Adipose tissue (tissue), 3 donors: Measurements from ENCODE around the gene DEPDC4. TPM values are rescaled to one million over a fixed set of nuclear protein-coding genes. Genes with fewer than 3 reads are reported as not detected.
"Not testable (repeated sequence)": the region's sequence is repeated elsewhere in the genome, so short reads cannot be mapped to it uniquely, and the experiment has no call there.

Source experiments
- H3K27ac ChIP-seq: one replicate; pipeline ENCODE4 v1.5.1; 2013; ENCODE audit warnings: low read depth, low read length
- WGBS, 3 donors: extraction: QIAGEN DNeasy Blood & Tissue Kit; methylation state at CpG; one replicate each; pipeline ENCODE4 v1.1.7; 2013; 5-methylcytosine and 5-hydroxymethylcytosine counted together
- polyA plus RNA-seq, 3 donors: library from polyadenylated mRNA; stranded (reverse); fragments of 200-250 nt; gene quantifications; one replicate each; pipeline ENCODE4 v1.2.3, GENCODE V29; 2013
- donor health status: healthy with polysubstance abuse.
- donor health status: Bipolar disorder and iron deficiency.
- donor health status: healthy.

DEPDC4 gene
- polyA plus RNA-seq, 3 donors = 0.39 to 1.4 TPM; not detected in 1

GRCh38 chr12:100266585-100266834 is 369 bp downstream of the DEPDC4 start:
- no peak overlapping the region for H3K27ac ChIP-seq
- WGBS, 3 donors = 2% methylated on average over 6 of the region's 6 CpGs

GRCh38 chr12:100265732-100266584 is 921 bp downstream of the DEPDC4 start:
- no peak overlapping the region for H3K27ac ChIP-seq
- WGBS, 3 donors = 55 to 70% (median 69%) methylated on average over 11 of the region's 11 CpGs

GRCh38 chr12:100265107-100265506 is 1.8 kb downstream of the DEPDC4 start:
- not testable (repeated sequence) for H3K27ac ChIP-seq
- 96 to 100% (median 97%) methylated on average over 5 of the region's 5 CpGs for WGBS, 3 donors

- no peak overlapping the region for H3K27ac ChIP-seq
- WGBS, 3 donors = 83 to 90% (median 89%) methylated on average over 5 of the region's 5 CpGs
Measured at GRCh38 chr12:100263131-100263530, 3.7 kb downstream of the DEPDC4 start.

GRCh38 chr12:100258127-100258526 is 8.8 kb downstream of the DEPDC4 start:
- H3K27ac ChIP-seq = no peak overlapping the region
- 97 to 100% (median 98%) methylated on average over 1 of the region's 1 CpG for WGBS, 3 donors

GRCh38 chr12:100254876-100255275 is 12.0 kb downstream of the DEPDC4 start:
- WGBS, 3 donors = 96% methylated on average over 1 of the region's 1 CpG
- H3K27ac ChIP-seq = no peak overlapping the region

GRCh38 chr12:100253437-100253836 is 13.4 kb downstream of the DEPDC4 start:
- 74 to 93% (median 92%) methylated on average over 1 of the region's 1 CpG for WGBS, 3 donors
- no peak overlapping the region for H3K27ac ChIP-seq

GRCh38 chr12:100251917-100252316 is 15.0 kb downstream of the DEPDC4 start:
- WGBS, 3 donors = 35 to 74% (median 72%) methylated on average over 2 of the region's 2 CpGs
- no peak overlapping the region for H3K27ac ChIP-seq

- 69 to 92% (median 75%) methylated on average over 7 of the region's 7 CpGs for WGBS, 3 donors
- H3K27ac ChIP-seq = no peak overlapping the region
Measured at GRCh38 chr12:100249941-100250340, 16.9 kb downstream of the DEPDC4 start.

GRCh38 chr12:100248886-100249285 is 18.0 kb downstream of the DEPDC4 start:
- H3K27ac ChIP-seq = no peak overlapping the region

GRCh38 chr12:100247765-100248164 is 19.1 kb downstream of the DEPDC4 start:
- 91 to 96% (median 93%) methylated on average over 4 of the region's 4 CpGs for WGBS, 3 donors

GRCh38 chr12:100243137-100243536 is 23.7 kb downstream of the DEPDC4 start:
- 78 to 94% (median 82%) methylated on average over 5 of the region's 5 CpGs for WGBS, 3 donors
- no peak overlapping the region for H3K27ac ChIP-seq

More at GRCh38 chr12:100247765-100248164, 19.1 kb downstream of the DEPDC4 start:
- H3K27ac ChIP-seq = no peak overlapping the region

GRCh38 chr12:100239589-100239988 is 27.3 kb downstream of the DEPDC4 start:
- 89 to 100% (median 98%) methylated on average over 1 of the region's 1 CpG for WGBS, 3 donors
- no peak overlapping the region for H3K27ac ChIP-seq

GRCh38 chr12:100238801-100239200 is 28.1 kb downstream of the DEPDC4 start:
- H3K27ac ChIP-seq = no peak overlapping the region
- WGBS, 3 donors = 94 to 96% (median 95%) methylated on average over 3 of the region's 3 CpGs

- H3K27ac ChIP-seq = no peak overlapping the region
- WGBS, 3 donors = 31 to 45% (median 43%) methylated on average over 7 of the region's 7 CpGs
Measured at GRCh38 chr12:100234591-100235304, 32.1 kb downstream of the DEPDC4 start.

- WGBS, 3 donors = 37 to 47% (median 39%) methylated on average over 3 of the region's 3 CpGs
- H3K27ac ChIP-seq = no peak overlapping the region
Measured at GRCh38 chr12:100234166-100234565, 32.7 kb downstream of the DEPDC4 start.

GRCh38 chr12:100231873-100232272 is 35.0 kb downstream of the DEPDC4 start:
- WGBS, 3 donors = 78 to 84% (median 83%) methylated on average over 3 of the region's 3 CpGs

GRCh38 chr12:100229876-100230275 is 37.0 kb downstream of the DEPDC4 start:
- H3K27ac ChIP-seq = no peak overlapping the region
- 63 to 92% (median 69%) methylated on average over 4 of the region's 4 CpGs for WGBS, 3 donors

More at GRCh38 chr12:100231873-100232272, 35.0 kb downstream of the DEPDC4 start:
- not testable (repeated sequence) for H3K27ac ChIP-seq

- WGBS, 3 donors = 92 to 97% (median 94%) methylated on average over 5 of the region's 5 CpGs
- H3K27ac ChIP-seq = no peak overlapping the region
Measured at GRCh38 chr12:100229036-100229635, 37.7 kb downstream of the DEPDC4 start.
